NT2/D1 (cell line): ENCODE measurements around the gene MAML2.

Experiments
- SUZ12 ChIP-seq: IDR thresholded peaks from 2 replicates; pipeline ENCODE4 v1.6.1; 2011; ENCODE audit not compliant: insufficient read length, insufficient read depth; ENCODE audit errors: extremely low read depth
- YY1 ChIP-seq: IDR thresholded peaks from 2 replicates; pipeline ENCODE4 v1.6.1; 2011; ENCODE audit not compliant: insufficient read length, insufficient read depth
- ZNF274 ChIP-seq: IDR thresholded peaks from 2 replicates; pipeline ENCODE4 v1.6.1; 2011; ENCODE audit warnings: mild to moderate bottlenecking, low read depth, low read length

GRCh38 chr11:96287822-96288439 is 55.1 kb downstream of the MAML2 start:
- TF ChIP-seq SUZ12 (no peak), ZNF274 (no peak), YY1 (no peak)
